B cell (primary cell): ENCODE results near the gene PLPPR1. TPM values are rescaled to one million over a fixed set of nuclear protein-coding genes. Genes with fewer than 3 reads are reported as not detected.

ENCODE experiments used
- ATAC-seq: fragments of 200-7000 bp; cut with Tn5 transposase; one replicate; pipeline ENCODE4 v1.10.0; 2021; ENCODE audit warnings: low read depth, mild to moderate bottlenecking, moderate number of reproducible peaks, moderate library complexity
- CTCF ChIA-PET: fragments of 350-600 bp; sonication (Branson Sonifier 250); formaldehyde crosslinking; loops from one replicate; lab custom pipeline; 2021; ENCODE audit warnings: antibody characterized with exemption, inconsistent platforms; lab: Charles Lee
- POLR2A ChIA-PET: fragments of 350-600 bp; sonication (Branson Sonifier 250); formaldehyde crosslinking; loops from one replicate; lab custom pipeline; 2021; ENCODE audit warnings: antibody characterized with exemption; lab: Charles Lee
- DNase-seq: peaks from one replicate; pipeline ENCODE4 v3.0.0; 2013
- H2AFZ ChIP-seq: 2 replicates; pipeline ENCODE4 v1.6.1; 2012; ENCODE audit warnings: mild to moderate bottlenecking, low read depth, low read length; ENCODE audit not compliant: insufficient read depth, poor library complexity, severe bottlenecking
- H3K27ac ChIP-seq, 2 donors: 1 replicate in 1 of 2; 2 replicates in 1 of 2; pipeline ENCODE4 v1.5.1; 2012 to 2013; ENCODE audit warnings: low read length in 2 of 2, mild to moderate bottlenecking in 2 of 2, moderate library complexity in 1 of 2
- H3K27me3 ChIP-seq, 4 experiments: fragments of 200-600 bp in 1 of 4; sonication (generic) in 1 of 4; replicated peaks in 1 of 4; 1 replicate in 2 of 4; 2 replicates in 2 of 4; pipeline versions ENCODE4 v1.6.1 to v1.7.0; 2013 to 2016; ENCODE audit warnings: low read length in 3 of 4, mild to moderate bottlenecking in 2 of 4, mixed read lengths in 1 of 4, moderate library complexity in 1 of 4; ENCODE audit not compliant: insufficient read depth in 4 of 4, control insufficient read depth in 3 of 4; ENCODE audit errors: control extremely low read depth in 1 of 4
- H3K36me3 ChIP-seq, 2 experiments: replicated peaks in 1 of 2; 1 replicate in 1 of 2; 2 replicates in 1 of 2; pipeline versions ENCODE4 v1.6.1 to v1.7.1; 2013; ENCODE audit warnings: low read length in 1 of 2; ENCODE audit not compliant: insufficient read depth in 2 of 2, control insufficient read depth in 1 of 2; ENCODE audit errors: control extremely low read depth in 1 of 2, extremely low read depth in 1 of 2
- H3K4me1 ChIP-seq, 2 donors: fragments of 200-600 bp in 1 of 2; sonication (generic) in 1 of 2; 1 replicate in 1 of 2; 2 replicates in 1 of 2; pipeline versions ENCODE4 v1.5.1 to v1.6.1; 2013 to 2017; ENCODE audit warnings: low read length in 2 of 2; ENCODE audit not compliant: control insufficient read depth in 2 of 2, insufficient read depth in 2 of 2
- H3K4me2 ChIP-seq: replicated peaks from 2 replicates; pipeline ENCODE3; 2012; ENCODE audit warnings: mild to moderate bottlenecking, low read depth, low read length; ENCODE audit not compliant: poor library complexity, severe bottlenecking
- H3K4me3 ChIP-seq, 5 experiments: fragments of 200-600 bp in 1 of 5; sonication (generic) in 1 of 5; 1 replicate in 3 of 5; 2 replicates in 2 of 5; pipeline versions ENCODE4 v1.5.1 to v1.7.0; 2011 to 2016; ENCODE audit warnings: low read length in 4 of 5, mild to moderate bottlenecking in 4 of 5, low read depth in 2 of 5, control low read depth in 1 of 5, moderate library complexity in 1 of 5; ENCODE audit not compliant: insufficient read depth in 1 of 5; ENCODE audit errors: control extremely low read depth in 1 of 5, extremely low read depth in 1 of 5
- H3K79me2 ChIP-seq: fragments of 200-600 bp; sonication (generic); one replicate; pipeline ENCODE4 v1.6.0; 2016; ENCODE audit warnings: low read length; ENCODE audit not compliant: control insufficient read depth, insufficient read depth
- H3K9ac ChIP-seq: fragments of 200-600 bp; sonication (generic); 2 replicates; pipeline ENCODE4 v1.6.1; 2017; ENCODE audit warnings: mild to moderate bottlenecking, low read length, moderate library complexity
- H3K9me3 ChIP-seq, 3 donors: one replicate each; pipeline versions ENCODE4 v1.6.1 to v1.7.1; 2013; ENCODE audit warnings: low read length in 2 of 3; ENCODE audit not compliant: control insufficient read depth in 2 of 3, insufficient read depth in 1 of 3; ENCODE audit errors: control extremely low read depth in 1 of 3
- H4K20me1 ChIP-seq: 2 replicates; pipeline ENCODE4 v1.6.0; 2012; ENCODE audit warnings: mild to moderate bottlenecking, low read length; ENCODE audit not compliant: insufficient read depth, control insufficient read depth, poor library complexity, severe bottlenecking
- H3K27ac Mint-ChIP-seq: one replicate; pipeline ENCODE4 v1.8.0; 2021; ENCODE audit warnings: mixed read lengths
- H3K27me3 Mint-ChIP-seq: one replicate; pipeline ENCODE4 v1.8.0; 2021; ENCODE audit warnings: mixed read lengths
- H3K4me1 Mint-ChIP-seq: one replicate; pipeline ENCODE4 v1.8.0; 2021; ENCODE audit warnings: mixed read lengths
- H3K4me3 Mint-ChIP-seq: one replicate; pipeline ENCODE4 v1.8.0; 2021; ENCODE audit warnings: mixed read lengths
- H3K9me3 Mint-ChIP-seq: one replicate; pipeline ENCODE4 v1.8.0; 2022; ENCODE audit warnings: mixed read lengths; ENCODE audit not compliant: insufficient read depth
- EZH2 ChIP-seq: IDR thresholded peaks from 2 replicates; pipeline ENCODE4 v1.6.1; 2012; ENCODE audit warnings: borderline replicate concordance, low read depth, mild to moderate bottlenecking, moderate library complexity, low read length; ENCODE audit not compliant: insufficient read depth, poor library complexity, severe bottlenecking
- WGBS: methylation state at CpG from one replicate; pipeline ENCODE4 v1.1.5; 2013; ENCODE audit warnings: missing lambda C conversion rate; ENCODE audit not compliant: insufficient coverage; 5-methylcytosine and 5-hydroxymethylcytosine counted together
- intact Hi-C: fragments of 100-400 bp; cut with micrococcal nuclease; formaldehyde crosslinking; loops from one replicate; pipeline ENCODE4 v1.10.0; 2022
- polyA plus RNA-seq: library from polyadenylated mRNA; depleted of rRNA; stranded (reverse); fragments of >200 nt; gene quantifications from 2 replicates; pipeline ENCODE4 v1.2.3, GENCODE V29; 2012
- total RNA-seq, 2 donors: library from RNA; stranded (reverse); fragments of 120-200 nt in 1 of 2; gene quantifications; 1 replicate in 1 of 2; 2 replicates in 1 of 2; pipeline versions ENCODE4 v1.2.3 to v1.2.4, GENCODE V29; 2013 to 2022
- TF ChIP-seq, protein P1 (sequence below): fragments of 200-600 bp; IDR thresholded peaks from one replicate; pipeline ENCODE4 v1.8.0; 2022; ENCODE audit warnings: antibody characterized with exemption, mild to moderate bottlenecking

PLPPR1 gene
- total and polyA plus RNA-seq, 2 donors (not counting 1 experiment from before 2014, with no cell fraction given) = not detected

DNA sequence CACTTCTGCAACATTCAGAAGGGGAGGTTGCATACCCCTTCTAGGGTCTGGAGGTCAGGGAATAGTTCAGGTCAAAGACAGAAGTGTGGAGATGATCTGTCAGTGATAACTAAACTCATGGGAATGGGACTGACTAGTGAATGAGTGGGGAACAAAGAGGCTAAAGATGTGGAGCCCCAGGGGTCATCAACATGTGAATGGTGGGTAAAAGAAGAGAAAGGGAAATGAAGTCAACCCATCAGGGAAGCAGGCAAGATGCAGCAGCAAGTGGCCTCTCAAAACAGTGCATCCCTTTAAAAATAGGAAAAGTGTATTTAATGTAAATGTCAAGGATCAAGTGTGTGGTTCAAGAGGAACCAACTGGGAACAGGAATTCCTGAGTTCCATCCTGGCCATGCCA lies 69.9 kb downstream of the PLPPR1 start:
- no peak overlapping the region for H3K27ac ChIP-seq
- H4K20me1 ChIP-seq = no peaks in the 10 kb centered on the region
- H3K9me3 ChIP-seq = no peaks in the 10 kb centered on the region
- CTCF ChIA-PET = no interaction called here
- no peak for ATAC-seq
- POLR2A ChIA-PET = no interaction called here
- Mint-ChIP-seq H3K9me3 (no peaks in the 10 kb centered on the region), H3K4me3 (no peak overlapping the region), H3K27me3 (peaks cover 4% of the 10 kb centered on the region), H3K4me1 (no peaks in the 10 kb centered on the region), H3K27ac (no peak overlapping the region)
- H3K27me3 ChIP-seq = no peaks in the 10 kb centered on the region
- no peak overlapping the region for H3K4me3 ChIP-seq
- no peaks in the 10 kb centered on the region for H3K4me1 ChIP-seq
- no peaks in the 10 kb centered on the region for H3K36me3 ChIP-seq
- H2AFZ ChIP-seq = no peak overlapping the region
- TF ChIP-seq EZH2 = no peak
- TF ChIP-seq, protein P1, sequence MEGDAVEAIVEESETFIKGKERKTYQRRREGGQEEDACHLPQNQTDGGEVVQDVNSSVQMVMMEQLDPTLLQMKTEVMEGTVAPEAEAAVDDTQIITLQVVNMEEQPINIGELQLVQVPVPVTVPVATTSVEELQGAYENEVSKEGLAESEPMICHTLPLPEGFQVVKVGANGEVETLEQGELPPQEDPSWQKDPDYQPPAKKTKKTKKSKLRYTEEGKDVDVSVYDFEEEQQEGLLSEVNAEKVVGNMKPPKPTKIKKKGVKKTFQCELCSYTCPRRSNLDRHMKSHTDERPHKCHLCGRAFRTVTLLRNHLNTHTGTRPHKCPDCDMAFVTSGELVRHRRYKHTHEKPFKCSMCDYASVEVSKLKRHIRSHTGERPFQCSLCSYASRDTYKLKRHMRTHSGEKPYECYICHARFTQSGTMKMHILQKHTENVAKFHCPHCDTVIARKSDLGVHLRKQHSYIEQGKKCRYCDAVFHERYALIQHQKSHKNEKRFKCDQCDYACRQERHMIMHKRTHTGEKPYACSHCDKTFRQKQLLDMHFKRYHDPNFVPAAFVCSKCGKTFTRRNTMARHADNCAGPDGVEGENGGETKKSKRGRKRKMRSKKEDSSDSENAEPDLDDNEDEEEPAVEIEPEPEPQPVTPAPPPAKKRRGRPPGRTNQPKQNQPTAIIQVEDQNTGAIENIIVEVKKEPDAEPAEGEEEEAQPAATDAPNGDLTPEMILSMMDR = no peak
- no peak overlapping the region for H3K9ac ChIP-seq
- no peaks in the 10 kb centered on the region for H3K79me2 ChIP-seq
- intact Hi-C loops = no loop called here
- H3K4me2 ChIP-seq = no peak overlapping the region
- DNase-seq = no peak

- Histone ChIP-seq H3K4me2 (no peak overlapping the region), H3K4me1 (no peaks in the 10 kb centered on the region), H3K36me3 (no peaks in the 10 kb centered on the region), H3K27me3 (no peaks in the 10 kb centered on the region), H3K27ac (no peak overlapping the region), H3K9ac (no peak overlapping the region), H3K9me3 (no peaks in the 10 kb centered on the region), H4K20me1 (no peaks in the 10 kb centered on the region), H3K4me3 (no peak overlapping the region), H3K79me2 (no peaks in the 10 kb centered on the region), H2AFZ (no peak overlapping the region)
- TF ChIP-seq EZH2 = no peak
- TF ChIP-seq, protein P1 = no peak
- H3K4me1 Mint-ChIP-seq = no peaks in the 10 kb centered on the region
- ChIA-PET POLR2A (no interaction called here), CTCF (no interaction called here)
- no peak overlapping the region for H3K27ac Mint-ChIP-seq
- H3K4me3 Mint-ChIP-seq = no peak overlapping the region
- DNase-seq (no peak), ATAC-seq (no peak)
- WGBS = 47% methylated on average over 2 of the region's 2 CpGs
- peaks cover 5% of the 10 kb centered on the region for H3K27me3 Mint-ChIP-seq
- intact Hi-C loops = no loop called here
- no peaks in the 10 kb centered on the region for H3K9me3 Mint-ChIP-seq
Observed at GRCh38 chr9:101114317-101114716, 85.8 kb downstream of the PLPPR1 start.
